HG02852 (cell line): Measurements from ENCODE around the gene CPT1B.
"Not testable (repeated sequence)": the region's sequence is repeated elsewhere in the genome, so short reads cannot be mapped to it uniquely, and the experiment has no call there.

Experiments
- ATAC-seq: cut with Tn5 transposase; IDR thresholded peaks from one replicate; pipeline ENCODE4 v1.9.1; 2021; ENCODE audit warnings: mild to moderate bottlenecking, moderate library complexity; ENCODE audit not compliant: unreplicated experiment

Gene CPT1B

GRCh38 chr22:50547263-50547985, 30.8 kb downstream of the CPT1B start:
- no peak for ATAC-seq

GRCh38 chr22:50546326-50547262, 31.6 kb downstream of the CPT1B start:
- ATAC-seq, result no peak

GRCh38 chr22:50545522-50546325, 32.5 kb downstream of the CPT1B start, which contains the start of gene KLHDC7B:
TSS of gene KLHDC7B (plus strand) at chr22:50545899. CDS start at chr22:50546244, 345 bp downstream.
- no peak for ATAC-seq

- ATAC-seq, result no peak
Observed at GRCh38 chr22:50544746-50545253, 33.4 kb downstream of the CPT1B start.

DNA sequence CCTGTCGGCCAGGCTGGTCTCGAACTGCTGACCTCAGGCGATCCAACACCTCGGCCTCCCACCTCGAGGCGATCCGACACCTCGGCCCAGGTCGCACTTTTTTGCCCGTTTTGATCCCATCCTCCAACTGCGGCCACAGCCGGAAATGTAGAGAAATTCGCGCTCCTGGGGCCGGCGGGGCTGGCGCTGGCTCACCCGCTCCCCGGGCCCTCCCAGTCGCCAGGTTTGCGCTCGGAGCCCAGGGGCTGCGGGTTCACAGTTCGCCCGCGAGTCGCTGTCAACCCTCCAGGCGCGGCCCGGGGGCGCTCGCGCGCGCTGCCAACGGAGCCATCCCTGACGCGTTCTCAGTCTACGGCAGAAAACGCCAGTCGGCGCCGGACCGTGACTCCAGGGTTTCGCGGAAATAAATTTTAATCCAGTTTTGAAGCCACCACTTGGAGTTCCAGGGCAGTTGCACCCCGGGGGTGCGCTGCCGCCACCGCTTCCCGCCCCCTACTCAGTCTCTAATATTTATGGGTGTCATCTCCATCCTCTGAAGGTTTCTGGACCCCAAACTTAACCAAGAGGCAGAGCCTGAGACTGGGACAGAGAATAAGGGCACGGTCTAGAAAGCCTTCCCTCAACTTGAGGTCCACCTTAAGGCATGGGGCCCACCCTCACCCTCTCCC, 34.0 kb downstream of the CPT1B start:
- no peak for ATAC-seq

- ATAC-seq, result no peak
Observed at GRCh38 chr22:50542416-50542927, 35.8 kb downstream of the CPT1B start.

DNA sequence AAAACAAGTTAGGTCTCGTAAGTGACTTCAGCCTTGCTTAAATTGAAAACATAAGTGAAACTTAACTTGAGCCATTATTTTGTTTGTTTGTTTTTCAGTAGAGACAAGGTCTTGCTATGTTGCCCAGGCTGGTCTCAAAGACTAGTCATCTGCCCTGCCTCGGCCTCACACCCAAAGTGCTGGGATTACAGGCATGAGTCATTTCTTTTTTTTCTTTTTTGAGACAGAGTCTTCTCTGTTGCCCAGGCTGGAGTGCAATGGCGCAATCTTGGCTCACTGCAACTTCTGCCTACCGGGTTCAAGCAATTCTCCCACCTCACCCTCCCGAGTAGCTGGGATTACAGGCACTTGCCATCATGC, 36.6 kb downstream of the CPT1B start:
- ATAC-seq, result not testable (repeated sequence)

DNA sequence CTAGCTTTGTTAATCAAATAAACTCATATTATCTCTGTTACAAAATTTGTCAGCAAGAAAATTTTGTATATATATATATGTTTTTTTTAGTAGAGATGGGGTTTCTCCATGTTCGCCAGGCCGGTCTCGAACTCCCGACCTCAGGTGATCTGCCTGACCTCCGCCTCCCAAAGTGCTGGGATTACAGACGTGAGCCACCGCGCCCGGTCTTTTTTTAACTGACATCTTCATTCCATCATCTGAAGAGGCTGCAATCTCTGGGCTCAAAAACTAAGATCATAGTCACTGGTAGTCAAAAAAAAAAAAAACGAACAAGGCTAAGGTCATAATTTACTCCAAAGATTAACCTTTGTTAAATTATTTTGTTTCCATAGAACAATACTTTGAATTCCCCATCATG, 37.8 kb downstream of the CPT1B start:
- no peak for ATAC-seq

GRCh38 chr22:50537765-50538164, 40.5 kb downstream of the CPT1B start:
- ATAC-seq, result no peak

DNA sequence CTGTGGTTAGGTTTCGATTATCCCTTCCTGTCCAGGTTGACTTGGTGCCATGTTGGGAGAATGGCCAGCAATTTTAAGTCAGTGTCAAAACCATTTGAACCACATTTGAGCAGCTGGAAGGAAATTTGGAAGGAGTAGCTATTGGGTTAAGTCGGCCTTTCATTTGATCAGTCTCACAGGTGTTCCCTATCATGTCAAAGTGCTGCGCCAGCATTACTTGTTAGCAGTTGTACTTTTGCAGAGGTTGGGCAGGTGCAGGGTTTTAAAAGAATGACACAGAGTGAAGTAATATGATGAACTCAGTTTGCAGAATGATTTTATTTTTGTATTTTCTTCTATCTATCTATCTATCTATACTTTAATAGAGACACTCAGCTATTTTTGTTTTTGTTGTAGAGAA, 42.0 kb downstream of the CPT1B start:
- no peak for ATAC-seq

GRCh38 chr22:50535113-50535512, 43.1 kb downstream of the CPT1B start:
- ATAC-seq, result no peak

- ATAC-seq, result not testable (repeated sequence)
Observed at GRCh38 chr22:50533856-50534711, 44.1 kb downstream of the CPT1B start.

DNA sequence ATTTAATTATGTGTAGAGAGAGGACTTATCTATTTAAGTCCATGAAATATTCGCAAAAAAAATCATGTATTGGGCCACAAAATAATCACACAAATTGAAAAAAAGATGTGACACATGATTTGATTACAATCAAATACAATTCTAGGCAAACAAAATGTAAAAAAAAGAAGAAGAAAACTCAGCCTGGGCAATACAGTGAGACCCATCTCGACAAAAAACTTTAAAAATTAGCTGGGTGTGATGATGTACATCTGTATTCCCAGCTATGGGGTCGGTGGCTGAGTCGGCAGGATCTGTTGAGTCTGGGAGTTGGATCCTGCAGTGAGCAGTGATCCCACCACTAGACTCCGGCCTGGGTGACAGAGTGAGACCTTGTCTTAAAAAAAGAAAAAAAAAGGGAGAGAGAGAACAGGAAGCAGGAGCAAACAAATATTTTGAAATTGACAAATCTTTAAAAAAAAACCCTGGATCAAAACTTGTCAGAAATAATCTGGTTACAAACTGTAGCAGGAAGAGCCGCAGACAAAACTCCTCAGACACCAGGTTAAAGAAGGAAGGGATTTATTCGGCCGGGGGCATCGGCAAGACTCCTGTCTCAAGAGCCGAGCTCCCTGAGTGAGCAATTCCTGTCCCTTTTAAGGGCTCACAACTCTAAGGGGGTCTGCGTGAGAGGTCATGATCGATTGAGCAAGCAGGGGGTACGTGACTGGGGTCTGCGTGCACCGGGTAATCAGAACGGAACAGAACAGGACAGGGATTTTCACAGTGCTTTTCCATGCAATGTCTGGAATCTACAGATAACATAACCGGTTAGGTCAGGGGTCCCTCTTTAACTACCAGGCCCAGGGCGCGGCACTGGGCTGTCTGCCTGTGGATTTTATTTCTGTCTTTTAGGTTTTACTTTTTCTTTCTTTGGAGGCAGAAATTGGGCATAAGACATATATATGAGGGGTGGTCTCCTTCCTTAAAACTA, 45.1 kb downstream of the CPT1B start:
- ATAC-seq, result no peak

- no peak for ATAC-seq
Observed at GRCh38 chr22:50531962-50532674, 46.1 kb downstream of the CPT1B start.

DNA sequence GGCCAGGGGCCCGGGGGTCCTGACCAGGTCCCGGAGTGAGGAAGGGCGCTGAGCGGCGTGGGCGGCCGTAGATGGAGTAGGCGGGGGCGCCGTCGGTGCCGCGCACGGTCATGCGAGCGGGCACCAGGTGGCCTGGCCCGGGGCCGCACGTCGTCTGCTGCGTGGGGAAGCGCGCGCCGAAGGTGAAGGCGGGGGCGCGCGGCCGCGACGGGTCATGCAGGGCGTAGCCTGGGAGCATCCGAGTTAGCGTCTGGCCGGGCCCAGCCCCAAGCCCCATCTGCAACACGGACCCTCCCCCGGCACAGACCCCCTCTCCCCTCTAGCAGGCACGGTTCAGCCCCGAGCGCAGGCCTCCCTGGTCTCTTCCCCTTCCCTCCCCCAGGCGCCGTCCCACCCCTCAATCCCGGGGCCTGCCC, 46.7 kb downstream of the CPT1B start:
- no peak for ATAC-seq

DNA sequence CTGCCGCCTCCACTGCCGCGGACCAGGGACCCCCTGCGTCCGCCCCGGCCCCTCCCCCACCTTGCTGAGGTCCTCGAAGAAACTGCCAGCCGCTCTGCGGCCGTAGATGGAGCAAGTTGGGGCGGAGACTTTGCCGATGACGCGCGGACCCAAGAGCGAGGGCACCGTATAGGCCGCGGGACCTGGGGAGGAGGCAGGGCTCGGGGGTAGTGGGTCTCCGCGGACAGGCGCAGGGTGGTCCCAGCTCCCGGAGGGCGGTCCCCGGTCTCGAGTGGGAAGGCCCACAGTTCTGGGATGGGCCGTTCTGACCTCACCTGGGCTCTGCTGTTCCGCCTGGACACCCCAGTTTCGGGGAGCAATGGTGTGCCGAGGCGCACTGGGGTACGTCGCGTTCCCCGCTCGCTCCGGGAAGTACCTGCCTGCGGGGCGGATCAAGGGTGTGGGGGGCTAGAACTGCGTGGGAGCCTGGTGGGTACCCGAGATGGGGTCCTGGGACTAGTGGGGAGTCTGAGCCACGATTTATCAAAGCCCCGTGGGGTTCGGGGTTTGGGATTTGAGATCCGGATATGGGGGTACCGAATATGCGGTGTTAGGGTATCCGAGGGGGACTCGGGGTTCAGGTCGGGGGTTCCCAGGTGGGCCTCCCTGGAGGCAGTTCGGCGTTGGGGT, 47.2 kb downstream of the CPT1B start:
- ATAC-seq, result no peak

DNA sequence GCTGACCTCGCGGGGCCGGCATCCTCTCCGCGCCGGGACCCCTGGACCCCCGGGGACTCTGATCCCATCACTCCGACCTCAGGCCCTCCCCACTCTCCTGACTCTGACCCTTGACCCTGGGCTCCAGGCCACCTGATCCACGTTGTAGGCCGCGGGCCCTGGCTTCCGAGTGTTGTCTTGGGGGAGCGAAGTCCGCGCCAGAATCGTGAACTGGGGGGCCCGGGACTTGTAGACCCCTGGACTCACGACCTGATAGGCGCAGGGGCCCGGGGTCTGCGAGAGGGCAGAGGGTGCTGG, 47.7 kb downstream of the CPT1B start:
- ATAC-seq, result no peak
